IMR-90 (cell line): Measurements from ENCODE around the gene HDHD2. TPM values are rescaled to one million over a fixed set of nuclear protein-coding genes. Genes with fewer than 3 reads are reported as not detected.

ENCODE experiments used
- ATAC-seq: fragments of 200-7000 bp; cut with Tn5 transposase; 2 replicates; pipeline ENCODE4 v1.9.1; 2020; ENCODE audit warnings: low read depth, mild to moderate bottlenecking, moderate library complexity
- BruUV-seq: library from RNA; stranded (reverse); fragments of 400-500 nt; replicated peaks from 2 replicates; lab custom pipeline; 2021; lab: Mats Ljungman, UMichigan
- CTCF ChIA-PET: fragments of 300-600 bp; formaldehyde crosslinking; extraction: SDS; loops from one replicate; lab custom pipeline; 2021; ENCODE audit warnings: antibody characterized with exemption; lab: Yijun Ruan, JAX
- POLR2A ChIA-PET: fragments of 300-600 bp; sonication (Branson Sonifier 250); formaldehyde crosslinking; loops from one replicate; lab custom pipeline; 2022; ENCODE audit warnings: antibody characterized with exemption; ENCODE audit not compliant: unreplicated experiment; lab: Charles Lee
- DNase-seq: peaks from one replicate; pipeline ENCODE4 v3.0.0; 2013
- H2AFZ ChIP-seq: replicated peaks from 2 replicates; pipeline ENCODE3; 2013; ENCODE audit warnings: low read length, mild to moderate bottlenecking; ENCODE audit not compliant: poor library complexity
- H2AK5ac ChIP-seq: 2 replicates; pipeline ENCODE4 v1.6.1; 2013; ENCODE audit warnings: low read depth, low read length, inconsistent platforms
- H2AK9ac ChIP-seq: replicated peaks from 2 replicates; pipeline ENCODE3; 2013; ENCODE audit warnings: mild to moderate bottlenecking, low read depth, low read length, moderate library complexity; ENCODE audit not compliant: poor library complexity
- H2BK120ac ChIP-seq: 2 replicates; pipeline ENCODE4 v1.6.1; 2013; ENCODE audit warnings: low read depth, low read length, inconsistent platforms
- H2BK15ac ChIP-seq: 3 replicates; pipeline ENCODE4 v1.6.1; 2013; ENCODE audit warnings: low read depth, low read length, inconsistent platforms
- H2BK20ac ChIP-seq: 2 replicates; pipeline ENCODE4 v1.6.1; 2013; ENCODE audit warnings: low read depth, mild to moderate bottlenecking, inconsistent platforms, low read length, moderate library complexity
- H2BK5ac ChIP-seq: 2 replicates; pipeline ENCODE4 v1.6.1; 2013; ENCODE audit warnings: mild to moderate bottlenecking, low read depth, low read length, inconsistent platforms; ENCODE audit not compliant: poor library complexity, severe bottlenecking
- H3K14ac ChIP-seq: replicated peaks from 2 replicates; pipeline ENCODE4 v1.6.1; 2013; ENCODE audit warnings: low read depth, low read length, inconsistent platforms
- H3K18ac ChIP-seq: 2 replicates; pipeline ENCODE4 v1.6.1; 2013; ENCODE audit warnings: low read depth, low read length, control low read depth
- H3K23ac ChIP-seq: 2 replicates; pipeline ENCODE4 v1.6.1; 2013; ENCODE audit warnings: low read depth, low read length, inconsistent platforms
- H3K27ac ChIP-seq: 2 replicates; pipeline ENCODE4 v1.5.1; 2013; ENCODE audit warnings: mild to moderate bottlenecking, control low read depth, low read length; ENCODE audit not compliant: insufficient read depth
- H3K27me3 ChIP-seq: 2 replicates; pipeline ENCODE4 v1.6.1; 2013; ENCODE audit warnings: low read length; ENCODE audit not compliant: control insufficient read depth, insufficient read depth
- H3K36me3 ChIP-seq: 2 replicates; pipeline ENCODE4 v1.6.1; 2013; ENCODE audit warnings: low read length, mixed read lengths; ENCODE audit not compliant: control insufficient read depth, insufficient read depth
- H3K4ac ChIP-seq: 2 replicates; pipeline ENCODE4 v1.6.1; 2013; ENCODE audit warnings: low read depth, low read length, inconsistent platforms
- H3K4me1 ChIP-seq: 2 replicates; pipeline ENCODE4 v1.6.1; 2013; ENCODE audit warnings: low read length, mixed read lengths; ENCODE audit not compliant: control insufficient read depth, insufficient read depth
- H3K4me2 ChIP-seq: 2 replicates; pipeline ENCODE4 v1.6.1; 2013; ENCODE audit warnings: low read depth, mild to moderate bottlenecking, control low read depth, low read length, moderate library complexity
- H3K4me3 ChIP-seq: 2 replicates; pipeline ENCODE4 v1.5.1; 2013; ENCODE audit warnings: low read depth, mild to moderate bottlenecking, control low read depth, low read length, moderate library complexity; ENCODE audit not compliant: insufficient read depth
- H3K56ac ChIP-seq: 2 replicates; pipeline ENCODE4 v1.6.1; 2013; ENCODE audit warnings: low read length, inconsistent platforms; ENCODE audit not compliant: insufficient read depth; ENCODE audit errors: extremely low read depth
- H3K79me1 ChIP-seq, 2 experiments: 2 replicates each; pipeline ENCODE4 v1.6.1; 2013; ENCODE audit warnings: low read length in 2 of 2, inconsistent platforms in 1 of 2, low read depth in 1 of 2
- H3K9ac ChIP-seq: 2 replicates; pipeline ENCODE4 v1.6.1; 2013; ENCODE audit warnings: low read depth, low read length, control low read depth
- H3K9me1 ChIP-seq: 2 replicates; pipeline ENCODE4 v1.6.1; 2013; ENCODE audit warnings: low read length, inconsistent platforms; ENCODE audit not compliant: insufficient read depth
- H3K9me3 ChIP-seq: 2 replicates; pipeline ENCODE4 v1.6.1; 2013; ENCODE audit warnings: low read length; ENCODE audit not compliant: control insufficient read depth, insufficient read depth
- H4K20me1 ChIP-seq: 2 replicates; pipeline ENCODE4 v1.6.1; 2013; ENCODE audit warnings: low read length, inconsistent platforms; ENCODE audit not compliant: insufficient read depth
- H4K5ac ChIP-seq: 2 replicates; pipeline ENCODE4 v1.6.1; 2013; ENCODE audit warnings: mild to moderate bottlenecking, low read depth, low read length, control low read depth
- H4K8ac ChIP-seq, 2 experiments: 2 replicates each; pipeline ENCODE4 v1.6.1; 2013; ENCODE audit warnings: low read depth in 2 of 2, low read length in 2 of 2, control low read depth in 1 of 2, inconsistent platforms in 1 of 2
- H4K91ac ChIP-seq: 2 replicates; pipeline ENCODE4 v1.6.1; 2013; ENCODE audit warnings: low read depth, low read length, inconsistent platforms; ENCODE audit not compliant: insufficient read depth
- BHLHE40 ChIP-seq: fragments of 150-350 bp; IDR thresholded peaks from 2 replicates; pipeline ENCODE4 v1.6.1; 2016; ENCODE audit warnings: mild to moderate bottlenecking, low read depth, low read length
- CEBPB ChIP-seq: IDR thresholded peaks from 2 replicates; pipeline ENCODE4 v1.6.1; 2012; ENCODE audit warnings: low read depth, low read length, improper control_type of control experiment
- POLR2A ChIP-seq: IDR thresholded peaks from 2 replicates; pipeline ENCODE4 v1.6.1; 2012; ENCODE audit warnings: mild to moderate bottlenecking, low read depth, low read length
- RCOR1 ChIP-seq: IDR thresholded peaks from 2 replicates; pipeline ENCODE4 v1.6.1; 2012; ENCODE audit warnings: mild to moderate bottlenecking, low read length, improper control_type of control experiment; ENCODE audit not compliant: insufficient replicate concordance
- RFX5 ChIP-seq: IDR thresholded peaks from 2 replicates; pipeline ENCODE4 v1.8.0; 2012; ENCODE audit warnings: low read depth, mild to moderate bottlenecking, low read length, moderate library complexity
- USF2 ChIP-seq: fragments of 150-350 bp; IDR thresholded peaks from 2 replicates; pipeline ENCODE4 v1.6.1; 2017; ENCODE audit warnings: mild to moderate bottlenecking, antibody characterized with exemption, low read length, low read depth
- WGBS, 2 experiments: methylation state at CpG; one replicate each; pipeline versions ENCODE4 v1.1.5 to v1.1.7; 2013; ENCODE audit warnings: missing lambda C conversion rate in 2 of 2; ENCODE audit not compliant: insufficient read length in 1 of 2; ENCODE audit errors: extremely low coverage in 2 of 2; 5-methylcytosine and 5-hydroxymethylcytosine counted together
- dilution Hi-C: fragments of 300-500 bp; cut with HindIII; formaldehyde crosslinking; loops from one replicate; pipeline ENCODE4 v1.14.3; 2018; ENCODE audit warnings: low sequenced_read_pairs; ENCODE audit not compliant: unreplicated experiment
- in situ Hi-C: fragments of 300-500 bp; cut with MboI; formaldehyde crosslinking; loops from 3 replicates; pipeline ENCODE4 v1.14.3; 2019; ENCODE audit warnings: low sequenced_read_pairs, inconsistent platforms, mixed read lengths
- intact Hi-C: fragments of 100-400 bp; cut with micrococcal nuclease; formaldehyde crosslinking; loops from 2 replicates; pipeline ENCODE4 v1.10.0; 2022
- polyA plus RNA-seq, 3 experiments: library from polyadenylated mRNA; depleted of rRNA; stranded (reverse); fragments of >200 nt; gene quantifications; 2 replicates each; pipeline ENCODE4 v1.2.3, GENCODE V29; 2012; ENCODE audit warnings: low replicate concordance in 1 of 3
- total RNA-seq: library from RNA; depleted of rRNA; stranded (reverse); fragments of >200 nt; gene quantifications from 2 replicates; pipeline ENCODE4 v1.2.3, GENCODE V29; 2012
- TF ChIP-seq, protein P1 (sequence below): fragments of 150-350 bp; IDR thresholded peaks from 2 replicates; pipeline ENCODE4 v1.6.1; 2016; ENCODE audit warnings: low read depth, mild to moderate bottlenecking, low read length, moderate library complexity, borderline replicate concordance

Gene HDHD2
- total and polyA plus RNA-seq, 2 of the 4 experiments (the other 2 are of a cell fraction), result 7.2 to 18.6 TPM

DNA sequence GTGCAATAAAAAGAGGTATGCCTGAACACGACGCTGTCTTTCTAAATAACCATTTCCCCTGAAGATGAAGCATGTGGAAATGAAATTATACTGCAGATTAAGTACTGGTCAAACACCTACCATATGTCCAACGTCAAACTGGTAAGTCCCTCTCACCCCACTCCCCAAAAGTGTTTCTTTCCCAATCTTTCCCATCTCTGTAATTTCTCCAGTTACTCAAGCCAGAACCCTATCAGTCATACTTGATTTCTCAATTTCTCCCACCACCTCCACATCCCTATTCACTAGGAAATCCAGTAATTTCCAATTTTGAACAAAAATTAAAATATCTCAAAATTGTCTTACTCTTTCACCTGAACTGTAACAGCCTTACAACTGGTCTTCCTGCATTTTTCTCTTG lies 29.2 kb downstream of the HDHD2 start:
- no peak overlapping the region for H2AFZ ChIP-seq
- in situ Hi-C loops (no loop called here), dilution Hi-C loops (no loop called here), intact Hi-C loops (no loop called here)
- 0 out of 2 replicates have a peak, but pooled peaks cover 3% of the 10 kb centered on the region for H4K20me1 ChIP-seq
- H2AK9ac ChIP-seq, result no peak overlapping the region
- no peaks in the 10 kb centered on the region for H3K27me3 ChIP-seq
- no peak for TF ChIP-seq USF2
- no peak for TF ChIP-seq RCOR1
- TF ChIP-seq CEBPB, result no peak
- TF ChIP-seq, protein P1, sequence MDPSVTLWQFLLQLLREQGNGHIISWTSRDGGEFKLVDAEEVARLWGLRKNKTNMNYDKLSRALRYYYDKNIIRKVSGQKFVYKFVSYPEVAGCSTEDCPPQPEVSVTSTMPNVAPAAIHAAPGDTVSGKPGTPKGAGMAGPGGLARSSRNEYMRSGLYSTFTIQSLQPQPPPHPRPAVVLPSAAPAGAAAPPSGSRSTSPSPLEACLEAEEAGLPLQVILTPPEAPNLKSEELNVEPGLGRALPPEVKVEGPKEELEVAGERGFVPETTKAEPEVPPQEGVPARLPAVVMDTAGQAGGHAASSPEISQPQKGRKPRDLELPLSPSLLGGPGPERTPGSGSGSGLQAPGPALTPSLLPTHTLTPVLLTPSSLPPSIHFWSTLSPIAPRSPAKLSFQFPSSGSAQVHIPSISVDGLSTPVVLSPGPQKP, result no peak
- TF ChIP-seq BHLHE40, result no peak
- TF ChIP-seq POLR2A, result no peak
- no peak for TF ChIP-seq RFX5
- H2BK15ac ChIP-seq, result no peak overlapping the region
- H3K27ac ChIP-seq, result no peak overlapping the region
- H2BK120ac ChIP-seq, result no peak overlapping the region
- no peak for ATAC-seq
- H3K9ac ChIP-seq, result no peak overlapping the region
- BruUV-seq, result no TSS peak
- no peak overlapping the region for H3K18ac ChIP-seq
- peaks cover 6 to 9% of the 10 kb centered on the region in 2 experiments; a peak in 2 of 4 replicates for H3K79me1 ChIP-seq
- H3K4me3 ChIP-seq, result no peak overlapping the region
- no peak overlapping the region for H4K8ac ChIP-seq
- no peaks in the 10 kb centered on the region for H3K4me1 ChIP-seq
- no peak overlapping the region for H2AK5ac ChIP-seq
- no peak overlapping the region for H3K4ac ChIP-seq
- peaks cover 3% of the 10 kb centered on the region; the same call in 1 of the 2 replicates for H3K36me3 ChIP-seq
- no peak overlapping the region for H2BK5ac ChIP-seq
- H4K5ac ChIP-seq, result no peak overlapping the region
- POLR2A ChIA-PET, result no interaction called here
- H3K56ac ChIP-seq, result no peak overlapping the region
- 100% methylated on average over 1 of the region's 3 CpGs; no CpG with 5 or more reads in 1 of the 2 experiments for WGBS, 2 experiments
- H3K23ac ChIP-seq, result no peak overlapping the region
- CTCF ChIA-PET, result no interaction called here
- no peak overlapping the region for H4K91ac ChIP-seq
- no peaks in the 10 kb centered on the region for H3K9me1 ChIP-seq
- no peak overlapping the region for H3K4me2 ChIP-seq
- H3K9me3 ChIP-seq, result no peaks in the 10 kb centered on the region
- no peak overlapping the region for H2BK20ac ChIP-seq
- H3K14ac ChIP-seq, result no peak overlapping the region
- DNase-seq, result no peak
